CD4-positive, alpha-beta T cell (primary cell): ENCODE measurements around the gene ARHGEF28. TPM values are rescaled to one million over a fixed set of nuclear protein-coding genes. Genes with fewer than 3 reads are reported as not detected.

Experiments
- ATAC-seq: fragments of 200-7000 bp; cut with Tn5 transposase; one replicate; pipeline ENCODE4 v1.10.0; 2022; ENCODE audit warnings: mild to moderate bottlenecking; ENCODE audit not compliant: poor library complexity
- CTCF ChIA-PET: fragments of 350-600 bp; sonication (Branson Sonifier 250); formaldehyde crosslinking; loops from one replicate; lab custom pipeline; 2021; ENCODE audit warnings: antibody characterized with exemption, inconsistent platforms; lab: Charles Lee
- POLR2A ChIA-PET: fragments of 350-600 bp; sonication (Branson Sonifier 250); formaldehyde crosslinking; loops from one replicate; lab custom pipeline; 2021; ENCODE audit warnings: antibody characterized with exemption, inconsistent platforms; lab: Charles Lee
- DNase-seq, 14 experiments: peaks; one replicate each; pipeline ENCODE4 v3.0.0-alpha.2; 2013 to 2020; ENCODE audit warnings: mixed read lengths in 2 of 14
- H3K27ac ChIP-seq, 2 donors: one replicate each; pipeline versions ENCODE4 v1.5.1 to v1.7.0; 2013; ENCODE audit warnings: low read length in 2 of 2, low read depth in 1 of 2, mild to moderate bottlenecking in 1 of 2
- H3K27me3 ChIP-seq, 2 experiments: 1 replicate in 1 of 2; 2 replicates in 1 of 2; pipeline versions ENCODE4 v1.6.1 to v1.7.0; 2013; ENCODE audit warnings: low read length in 2 of 2, control low read depth in 1 of 2, mild to moderate bottlenecking in 1 of 2, moderate library complexity in 1 of 2; ENCODE audit not compliant: insufficient read depth in 2 of 2, control insufficient read depth in 1 of 2
- H3K36me3 ChIP-seq: one replicate; pipeline ENCODE4 v1.6.1; 2013; ENCODE audit warnings: low read length, control low read depth; ENCODE audit not compliant: insufficient read depth
- H3K4me1 ChIP-seq: one replicate; pipeline ENCODE4 v1.6.1; 2013; ENCODE audit warnings: low read length, control low read depth; ENCODE audit not compliant: insufficient read depth
- H3K4me3 ChIP-seq: one replicate; pipeline ENCODE4 v1.5.1; 2013; ENCODE audit warnings: mild to moderate bottlenecking, low read length, moderate library complexity
- H3K9me3 ChIP-seq, 2 experiments: 1 replicate in 1 of 2; 2 replicates in 1 of 2; pipeline versions ENCODE4 v1.6.1 to v1.7.0; 2013; ENCODE audit warnings: low read length in 2 of 2, mild to moderate bottlenecking in 2 of 2, control low read depth in 1 of 2, moderate library complexity in 1 of 2; ENCODE audit not compliant: control insufficient read depth in 1 of 2, insufficient read depth in 1 of 2
- H3K27ac Mint-ChIP-seq: one replicate; pipeline ENCODE4 v1.8.0; 2020; ENCODE audit warnings: mixed read lengths
- H3K27me3 Mint-ChIP-seq: one replicate; pipeline ENCODE4 v1.8.0; 2021; ENCODE audit warnings: mixed read lengths
- H3K36me3 Mint-ChIP-seq: one replicate; pipeline ENCODE4 v1.8.0; 2021; ENCODE audit warnings: low read depth, mixed read lengths
- H3K4me1 Mint-ChIP-seq: one replicate; pipeline ENCODE4 v1.8.0; 2021; ENCODE audit warnings: low read depth, mixed read lengths
- H3K4me3 Mint-ChIP-seq: one replicate; pipeline ENCODE4 v1.8.0; 2020; ENCODE audit warnings: mild to moderate bottlenecking, mixed read lengths
- H3K9me3 Mint-ChIP-seq: one replicate; pipeline ENCODE4 v1.8.0; 2020; ENCODE audit warnings: mixed read lengths
- intact Hi-C, 2 experiments: fragments of 100-400 bp; cut with DNase I in 1 of 2; cut with micrococcal nuclease in 1 of 2; formaldehyde crosslinking; loops; one replicate each; pipeline versions ENCODE4 v1.15.1 to v1.9.0; 2023 to 2025; cut with DNase I, micrococcal nuclease
- total RNA-seq, 174 experiments: library from RNA in 2 of 174; stranded (reverse) in 2 of 174; gene quantifications; one replicate each; pipeline ENCODE4 v1.2.3 and lab custom pipeline; 2021 to 2026
- TF ChIP-seq, protein P1 (sequence below): fragments of 200-600 bp; IDR thresholded peaks from one replicate; pipeline ENCODE4 v1.8.0; 2022; ENCODE audit warnings: antibody characterized with exemption, mild to moderate bottlenecking

ARHGEF28 gene
- total RNA-seq, 2 experiments from 2014 or later, result not detected

DNA sequence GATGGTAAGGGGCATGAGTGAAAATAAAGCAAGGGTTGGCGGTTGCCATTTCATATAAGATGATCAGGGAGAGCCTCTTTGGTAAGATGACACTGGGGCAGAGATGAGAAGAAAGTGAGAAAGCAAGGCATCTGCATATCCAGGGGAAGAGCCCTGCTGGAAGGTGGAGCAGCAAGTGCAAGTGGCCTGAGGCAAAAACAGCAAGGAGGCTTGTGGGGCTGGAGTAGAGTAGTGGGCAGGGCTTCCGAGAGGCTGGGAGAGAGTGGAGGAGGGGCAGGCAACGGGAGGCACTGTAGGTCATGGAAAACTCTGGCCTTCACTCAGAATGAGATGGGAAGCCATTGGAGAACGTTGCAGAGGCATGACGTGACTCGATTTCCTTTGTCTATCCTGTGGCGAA is 199.2 kb downstream of the ARHGEF28 start:
- ChIA-PET POLR2A (no interaction called here), CTCF (no interaction called here)
- no peak overlapping the region for H3K4me3 ChIP-seq
- H3K27ac ChIP-seq, result no peak overlapping the region
- H3K9me3 ChIP-seq, result no peaks in the 10 kb centered on the region
- Mint-ChIP-seq H3K27me3 (no peaks in the 10 kb centered on the region), H3K36me3 (no peaks in the 10 kb centered on the region), H3K4me3 (no peak overlapping the region), H3K4me1 (no peaks in the 10 kb centered on the region), H3K9me3 (no peaks in the 10 kb centered on the region), H3K27ac (no peak overlapping the region)
- ATAC-seq, result no peak
- H3K27me3 ChIP-seq, result no peaks in the 10 kb centered on the region
- intact Hi-C loops, result no loop called here
- TF ChIP-seq, protein P1, sequence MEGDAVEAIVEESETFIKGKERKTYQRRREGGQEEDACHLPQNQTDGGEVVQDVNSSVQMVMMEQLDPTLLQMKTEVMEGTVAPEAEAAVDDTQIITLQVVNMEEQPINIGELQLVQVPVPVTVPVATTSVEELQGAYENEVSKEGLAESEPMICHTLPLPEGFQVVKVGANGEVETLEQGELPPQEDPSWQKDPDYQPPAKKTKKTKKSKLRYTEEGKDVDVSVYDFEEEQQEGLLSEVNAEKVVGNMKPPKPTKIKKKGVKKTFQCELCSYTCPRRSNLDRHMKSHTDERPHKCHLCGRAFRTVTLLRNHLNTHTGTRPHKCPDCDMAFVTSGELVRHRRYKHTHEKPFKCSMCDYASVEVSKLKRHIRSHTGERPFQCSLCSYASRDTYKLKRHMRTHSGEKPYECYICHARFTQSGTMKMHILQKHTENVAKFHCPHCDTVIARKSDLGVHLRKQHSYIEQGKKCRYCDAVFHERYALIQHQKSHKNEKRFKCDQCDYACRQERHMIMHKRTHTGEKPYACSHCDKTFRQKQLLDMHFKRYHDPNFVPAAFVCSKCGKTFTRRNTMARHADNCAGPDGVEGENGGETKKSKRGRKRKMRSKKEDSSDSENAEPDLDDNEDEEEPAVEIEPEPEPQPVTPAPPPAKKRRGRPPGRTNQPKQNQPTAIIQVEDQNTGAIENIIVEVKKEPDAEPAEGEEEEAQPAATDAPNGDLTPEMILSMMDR, result no peak
- H3K4me1 ChIP-seq, result no peaks in the 10 kb centered on the region
- DNase-seq, result no peak
- no peaks in the 10 kb centered on the region for H3K36me3 ChIP-seq

DNA sequence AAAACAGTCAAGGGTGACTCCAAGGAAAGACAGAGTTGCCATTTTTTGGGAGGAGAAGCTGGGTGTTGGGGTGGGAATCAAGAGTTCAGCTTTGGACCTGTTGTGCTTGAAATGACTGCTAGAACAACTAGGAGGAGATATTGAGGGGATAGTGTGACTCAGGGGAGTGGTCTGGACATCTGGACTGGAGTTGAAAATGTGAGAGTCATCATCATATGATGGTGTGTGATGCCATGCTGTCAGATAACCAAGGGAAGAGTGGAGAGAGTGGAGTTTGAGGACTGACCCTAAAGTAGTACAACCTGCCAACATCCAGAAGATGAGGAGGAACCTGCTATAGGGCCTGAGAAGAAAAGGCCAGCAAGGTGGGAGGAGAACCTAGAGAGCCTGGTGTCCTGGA is 199.7 kb downstream of the ARHGEF28 start:
- Histone ChIP-seq H3K27ac (no peak overlapping the region), H3K27me3 (no peaks in the 10 kb centered on the region), H3K4me3 (no peak overlapping the region), H3K4me1 (no peaks in the 10 kb centered on the region), H3K9me3 (no peaks in the 10 kb centered on the region), H3K36me3 (no peaks in the 10 kb centered on the region)
- no peak overlapping the region for H3K27ac Mint-ChIP-seq
- ChIA-PET POLR2A (no interaction called here), CTCF (no interaction called here)
- intact Hi-C loops, result no loop called here
- H3K4me3 Mint-ChIP-seq, result no peak overlapping the region
- ATAC-seq (no peak), DNase-seq (no peak)
- no peaks in the 10 kb centered on the region for H3K4me1 Mint-ChIP-seq
- no peaks in the 10 kb centered on the region for H3K27me3 Mint-ChIP-seq
- H3K36me3 Mint-ChIP-seq, result no peaks in the 10 kb centered on the region
- H3K9me3 Mint-ChIP-seq, result no peaks in the 10 kb centered on the region
- TF ChIP-seq, protein P1, result no peak

DNA sequence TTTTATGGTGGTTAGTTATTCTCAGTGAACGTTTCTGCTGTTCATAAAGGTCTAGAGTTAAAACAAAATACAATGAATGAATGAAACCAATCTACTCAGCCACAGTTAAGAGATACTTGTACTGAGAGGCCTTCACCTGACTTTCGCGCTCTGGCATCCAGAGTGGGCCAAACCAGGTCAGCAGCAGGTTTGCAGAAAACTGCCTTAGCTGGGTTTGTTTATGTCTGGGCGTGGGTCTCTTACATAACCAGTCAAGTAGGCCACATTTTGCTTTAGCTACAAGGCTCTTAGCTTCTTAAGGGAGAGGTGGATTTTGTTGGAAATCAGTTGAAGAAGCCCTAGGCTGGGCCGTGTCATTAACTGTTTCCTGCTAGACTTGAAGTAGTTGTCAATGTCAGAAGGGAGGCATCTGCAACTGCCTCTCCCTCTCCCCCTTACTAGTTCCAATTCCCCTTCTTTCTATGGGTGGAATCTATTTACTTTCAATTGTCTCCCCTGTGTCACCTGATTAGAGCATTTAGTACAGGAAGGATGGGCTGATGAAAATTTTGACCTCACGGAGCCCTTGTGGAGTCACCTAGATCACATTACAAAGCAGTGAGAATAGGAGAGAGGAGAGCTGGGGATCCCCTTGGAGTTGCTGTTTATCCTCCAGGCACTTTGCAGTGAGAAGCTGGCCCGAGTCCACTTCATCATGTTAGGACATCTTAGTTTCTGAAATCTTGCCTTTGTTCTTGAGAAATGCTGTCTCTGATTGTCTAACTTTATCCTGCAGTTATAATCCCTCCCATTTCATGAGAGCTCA is 200.5 kb downstream of the ARHGEF28 start:
- no peak overlapping the region for H3K27ac Mint-ChIP-seq
- intact Hi-C loops, result no loop called here
- TF ChIP-seq, protein P1, result no peak
- ChIA-PET CTCF (no interaction called here), POLR2A (no interaction called here)
- no peak for DNase-seq
- Histone ChIP-seq H3K4me1 (no peaks in the 10 kb centered on the region), H3K36me3 (no peaks in the 10 kb centered on the region), H3K27me3 (no peaks in the 10 kb centered on the region), H3K27ac (no peak overlapping the region), H3K9me3 (no peaks in the 10 kb centered on the region), H3K4me3 (no peak overlapping the region)
- H3K4me1 Mint-ChIP-seq, result no peaks in the 10 kb centered on the region
- no peaks in the 10 kb centered on the region for H3K9me3 Mint-ChIP-seq
- peaks cover 4% of the 10 kb centered on the region for H3K27me3 Mint-ChIP-seq
- H3K4me3 Mint-ChIP-seq, result no peak overlapping the region
- no peaks in the 10 kb centered on the region for H3K36me3 Mint-ChIP-seq
- no peak for ATAC-seq
